ENCODE measurements around the gene PSENEN.

PSENEN gene

GRCh38 chr19:35754370-35755130 lies 9.1 kb downstream of the PSENEN start:
- DNase-seq: no peak
- H3K27me3 Mint-ChIP-seq: peaks cover 0 to 7% of the 10 kb centered on the region in 2 donors
- no peaks in the 10 kb centered on the region for H3K9me3 Mint-ChIP-seq
- peaks cover 20% of the 10 kb centered on the region for H3K36me3 Mint-ChIP-seq (ENCODE audit: insufficient read depth)
- ATAC-seq (replicated peaks): no peak
- peak overlapping the region; percentile 33 to 59 for H3K4me3 Mint-ChIP-seq
- H3K4me1 Mint-ChIP-seq (ENCODE audit: low read depth in 2 of 2): peaks cover 27 to 36% of the 10 kb centered on the region in 2 donors
- peak overlapping the region in 1 of 2 donors; percentile 31 for H3K27ac Mint-ChIP-seq

GRCh38 chr19:35755131-35755549 lies 9.7 kb downstream of the PSENEN start:
- peaks cover 0 to 7% of the 10 kb centered on the region in 2 donors for H3K27me3 Mint-ChIP-seq
- no peak for ATAC-seq (replicated peaks)
- H3K4me3 Mint-ChIP-seq: peak overlapping the region; percentile 33 to 59
- H3K36me3 Mint-ChIP-seq (ENCODE audit: insufficient read depth): peaks cover 20% of the 10 kb centered on the region
- no peak for DNase-seq
- peaks cover 27 to 38% of the 10 kb centered on the region in 2 donors for H3K4me1 Mint-ChIP-seq (ENCODE audit: low read depth in 2 of 2)
- H3K9me3 Mint-ChIP-seq: no peaks in the 10 kb centered on the region
- H3K27ac Mint-ChIP-seq: peak overlapping the region in 1 of 2 donors; percentile 31

DNA sequence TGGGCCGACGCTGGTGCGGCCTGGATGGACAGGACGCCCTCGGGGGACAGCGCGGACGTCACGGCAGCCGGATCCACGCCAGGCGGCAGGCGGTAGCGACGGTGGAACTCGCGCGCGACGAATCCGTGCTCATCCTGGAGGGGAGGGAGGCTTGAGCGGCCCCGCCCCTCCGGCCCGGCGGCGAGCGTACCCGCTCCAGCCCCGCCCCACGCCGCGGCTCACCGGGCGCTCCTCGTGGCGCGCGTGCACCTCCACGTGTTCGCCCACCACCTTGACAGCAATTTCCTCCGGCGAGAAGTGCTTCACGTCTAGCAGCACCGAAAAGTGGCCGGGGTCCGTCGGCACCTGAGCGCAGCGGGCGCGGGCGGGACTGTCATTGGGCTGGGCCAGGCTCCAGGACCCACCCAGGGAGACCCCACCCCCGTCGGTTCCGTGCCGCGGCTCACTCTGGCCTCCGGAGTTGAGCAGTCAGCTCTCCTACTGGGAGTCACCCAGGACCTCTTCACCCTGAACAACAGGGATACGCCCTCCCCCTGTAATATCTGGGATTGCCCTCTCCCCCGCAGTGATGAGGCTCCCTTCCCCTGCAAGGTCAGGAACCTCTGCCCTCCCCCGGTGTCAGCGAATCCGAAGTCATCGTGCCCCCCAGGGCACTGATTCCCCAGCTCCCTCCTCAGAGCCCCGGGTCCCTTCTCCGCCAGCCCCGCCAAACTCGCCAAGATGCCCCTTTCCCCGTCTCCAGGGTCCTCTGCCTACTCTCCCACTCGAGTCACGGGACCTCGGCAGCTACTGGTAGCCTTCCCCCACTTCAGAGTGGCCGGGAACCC lies 10.3 kb downstream of the PSENEN start:
- Mint-ChIP-seq H3K36me3 (ENCODE audit: insufficient read depth) (peaks cover 20% of the 10 kb centered on the region), H3K27ac (peak overlapping the region in 1 of 2 donors; percentile 77), H3K4me3 (peak overlapping the region; percentile 43 to 48), H3K27me3 (peaks cover 0 to 7% of the 10 kb centered on the region in 2 donors), H3K9me3 (no peaks in the 10 kb centered on the region), H3K4me1 (ENCODE audit: low read depth in 2 of 2) (peaks cover 27 to 38% of the 10 kb centered on the region in 2 donors)
- DNase-seq (peak in 2 of 3 experiments; percentile 37 to 48), ATAC-seq (replicated peaks) (no peak)

GRCh38 chr19:35756377-35757230 lies 11.2 kb downstream of the PSENEN start, which contains the start of gene HSPB6:
TSS of gene HSPB6 (minus strand) at chr19:35757029. CDS start at chr19:35757008, 21 bp downstream.
- Mint-ChIP-seq H3K9me3 (no peaks in the 10 kb centered on the region), H3K36me3 (ENCODE audit: insufficient read depth) (peaks cover 20% of the 10 kb centered on the region), H3K27me3 (peaks cover 0 to 7% of the 10 kb centered on the region in 2 donors), H3K4me3 (peak within 1 kb of the TSS; percentile 93 to 94), H3K27ac (peak within 1 kb of the TSS; percentile 96 to 97), H3K4me1 (ENCODE audit: low read depth in 2 of 2) (peaks cover 27 to 38% of the 10 kb centered on the region in 2 donors)
- no peak for DNase-seq
- ATAC-seq (replicated peaks): no peak

DNA sequence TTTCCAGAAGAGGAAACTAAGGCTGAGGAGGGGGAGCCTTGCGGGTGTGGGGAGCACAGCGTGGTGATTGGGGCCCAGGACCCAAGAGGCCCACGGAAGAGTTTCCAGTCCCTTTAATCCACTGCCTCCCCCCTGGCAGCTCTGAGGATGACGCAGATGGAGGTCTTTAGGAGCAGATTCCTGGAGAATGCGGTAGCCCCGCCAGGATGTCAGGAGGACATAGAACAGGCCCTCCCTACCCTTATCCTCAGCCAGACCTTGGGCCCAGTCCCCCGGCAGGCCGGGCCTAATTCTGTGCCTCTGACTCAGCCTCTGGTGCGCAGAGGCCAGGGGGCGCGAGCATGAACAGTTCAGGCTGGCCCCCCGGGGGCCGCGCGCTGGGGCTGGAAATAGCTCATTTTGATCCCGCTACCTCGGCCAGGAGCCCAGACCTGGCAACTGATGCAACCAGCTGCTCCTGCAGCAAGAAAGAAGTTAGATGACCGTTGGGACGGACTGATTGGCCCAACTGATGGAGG lies 11.8 kb downstream of the PSENEN start:
- Mint-ChIP-seq H3K4me3 (peak overlapping the region; percentile 93 to 94), H3K27me3 (peaks cover 0 to 7% of the 10 kb centered on the region in 2 donors), H3K36me3 (ENCODE audit: insufficient read depth) (peaks cover 23% of the 10 kb centered on the region), H3K27ac (peak overlapping the region; percentile 96 to 97), H3K4me1 (ENCODE audit: low read depth in 2 of 2) (peaks cover 27 to 38% of the 10 kb centered on the region in 2 donors), H3K9me3 (no peaks in the 10 kb centered on the region)
- ATAC-seq (replicated peaks) (no peak), DNase-seq (no peak)

DNA sequence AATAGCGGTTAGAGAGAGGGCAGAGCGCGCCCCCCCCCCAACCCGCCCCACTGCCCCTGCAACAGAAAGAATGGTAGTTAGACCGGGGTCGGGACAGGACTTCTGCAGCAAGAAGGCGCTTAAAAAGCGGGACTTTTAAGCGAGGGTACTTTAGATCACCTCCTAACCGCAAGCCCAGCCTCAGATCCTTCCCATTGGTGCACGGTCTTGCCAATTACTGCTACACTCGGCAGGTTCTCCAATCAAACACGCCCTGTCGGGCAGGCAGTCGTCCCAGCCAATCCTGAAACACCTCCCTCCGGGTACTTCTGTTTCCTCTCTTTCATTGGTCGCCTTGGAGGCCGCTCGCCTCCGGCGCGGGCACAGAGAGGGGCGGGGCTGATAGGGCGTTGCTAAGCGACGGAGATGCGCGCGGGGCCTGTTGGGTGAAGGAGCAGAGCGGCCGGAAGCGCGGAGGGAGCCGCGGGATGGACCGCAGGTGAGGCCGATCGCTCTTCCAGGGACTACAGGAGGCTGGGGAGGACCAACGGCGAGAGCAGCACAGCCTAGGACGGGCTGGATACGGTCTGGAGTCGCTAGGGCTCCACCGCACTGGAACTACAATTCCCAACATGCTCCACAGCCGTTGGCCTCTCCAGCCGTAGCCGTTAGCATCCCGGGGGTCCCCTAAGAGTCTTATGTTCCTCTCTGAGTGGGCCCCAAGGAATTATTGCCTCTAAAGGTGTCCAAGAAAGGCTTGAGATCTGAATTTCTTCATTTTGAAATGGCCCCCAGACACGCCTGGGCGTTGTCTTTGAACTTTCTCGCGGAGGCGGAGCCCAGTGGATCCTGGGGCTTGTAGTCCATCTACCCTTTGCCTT lies 12.5 kb downstream of the PSENEN start, which contains the start of gene PROSER3:
Gene PROSER3, plus strand, starts transcription at position 428 of the 860 bp plus-strand sequence. Its CDS starts 40 bp downstream, at position 468.
- peak; percentile 98 to 99 (median 99) for DNase-seq
- Mint-ChIP-seq H3K27ac (peak within 1 kb of the TSS; percentile 96 to 97), H3K36me3 (ENCODE audit: insufficient read depth) (peaks cover 23% of the 10 kb centered on the region), H3K9me3 (no peaks in the 10 kb centered on the region), H3K4me1 (ENCODE audit: low read depth in 2 of 2) (peaks cover 27 to 38% of the 10 kb centered on the region in 2 donors), H3K4me3 (peak within 1 kb of the TSS; percentile 93 to 94), H3K27me3 (peaks cover 0 to 7% of the 10 kb centered on the region in 2 donors)
- peak; percentile 95 for ATAC-seq (replicated peaks)

DNA sequence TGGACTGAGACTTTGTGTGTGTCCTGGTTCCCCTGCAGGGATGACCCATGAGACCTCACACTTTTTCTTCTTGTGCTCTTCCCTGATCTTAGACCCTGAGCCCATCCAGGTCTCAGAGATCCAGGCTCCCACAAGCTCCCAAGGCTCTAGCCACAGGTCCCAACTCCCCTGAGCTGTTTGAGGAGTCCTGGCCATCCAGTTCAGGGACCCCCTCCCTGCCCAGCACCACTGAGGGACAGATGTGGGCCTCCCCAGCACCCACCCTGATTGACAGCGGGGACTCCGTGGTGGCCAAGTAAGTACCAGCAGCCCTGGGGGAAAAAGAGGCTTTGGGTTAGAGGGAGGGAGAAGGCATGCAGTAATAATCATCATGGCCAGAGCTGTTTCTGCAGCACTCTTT lies 14.2 kb downstream of the PSENEN start:
- no peak for ATAC-seq (replicated peaks)
- Mint-ChIP-seq H3K36me3 (ENCODE audit: insufficient read depth) (peaks cover 38% of the 10 kb centered on the region), H3K4me1 (ENCODE audit: low read depth in 2 of 2) (peaks cover 25 to 37% of the 10 kb centered on the region in 2 donors), H3K27me3 (peaks cover 0 to 6% of the 10 kb centered on the region in 2 donors), H3K9me3 (no peaks in the 10 kb centered on the region), H3K27ac (no peak overlapping the region), H3K4me3 (peak overlapping the region; percentile 49 to 93)
- DNase-seq: no peak

DNA sequence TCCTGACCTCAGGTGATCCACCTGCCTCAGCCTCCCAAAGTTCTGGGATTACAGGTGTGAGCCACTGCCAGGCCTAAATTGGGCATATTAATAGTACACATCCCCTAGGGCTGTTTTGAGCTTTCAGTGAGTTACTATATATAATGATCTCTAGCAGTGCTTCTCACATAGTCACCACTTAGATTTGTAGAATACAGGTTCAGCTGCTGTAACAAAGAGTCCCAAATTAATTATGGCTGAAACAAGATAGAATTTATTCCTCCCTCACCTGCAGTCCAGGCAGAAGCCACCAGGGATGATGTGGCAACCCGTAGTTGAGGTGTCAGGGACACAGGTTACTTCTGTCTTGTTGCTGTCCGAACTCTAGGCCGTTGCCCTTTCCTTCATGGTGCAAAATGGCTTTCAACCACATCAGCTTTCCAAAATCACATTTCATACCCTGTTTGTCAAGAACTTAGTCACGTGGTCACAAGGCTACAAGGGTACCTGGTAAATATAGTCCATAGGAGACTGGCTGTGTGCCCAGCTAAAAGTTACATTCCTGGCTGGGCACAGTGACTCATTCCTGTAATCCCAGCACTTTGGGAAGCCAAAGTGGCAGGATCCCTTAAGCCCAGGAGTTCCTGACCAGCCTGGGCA lies 15.4 kb downstream of the PSENEN start:
- ATAC-seq (replicated peaks) (no peak), DNase-seq (no peak)
- H3K4me3 Mint-ChIP-seq: no peak overlapping the region

DNA sequence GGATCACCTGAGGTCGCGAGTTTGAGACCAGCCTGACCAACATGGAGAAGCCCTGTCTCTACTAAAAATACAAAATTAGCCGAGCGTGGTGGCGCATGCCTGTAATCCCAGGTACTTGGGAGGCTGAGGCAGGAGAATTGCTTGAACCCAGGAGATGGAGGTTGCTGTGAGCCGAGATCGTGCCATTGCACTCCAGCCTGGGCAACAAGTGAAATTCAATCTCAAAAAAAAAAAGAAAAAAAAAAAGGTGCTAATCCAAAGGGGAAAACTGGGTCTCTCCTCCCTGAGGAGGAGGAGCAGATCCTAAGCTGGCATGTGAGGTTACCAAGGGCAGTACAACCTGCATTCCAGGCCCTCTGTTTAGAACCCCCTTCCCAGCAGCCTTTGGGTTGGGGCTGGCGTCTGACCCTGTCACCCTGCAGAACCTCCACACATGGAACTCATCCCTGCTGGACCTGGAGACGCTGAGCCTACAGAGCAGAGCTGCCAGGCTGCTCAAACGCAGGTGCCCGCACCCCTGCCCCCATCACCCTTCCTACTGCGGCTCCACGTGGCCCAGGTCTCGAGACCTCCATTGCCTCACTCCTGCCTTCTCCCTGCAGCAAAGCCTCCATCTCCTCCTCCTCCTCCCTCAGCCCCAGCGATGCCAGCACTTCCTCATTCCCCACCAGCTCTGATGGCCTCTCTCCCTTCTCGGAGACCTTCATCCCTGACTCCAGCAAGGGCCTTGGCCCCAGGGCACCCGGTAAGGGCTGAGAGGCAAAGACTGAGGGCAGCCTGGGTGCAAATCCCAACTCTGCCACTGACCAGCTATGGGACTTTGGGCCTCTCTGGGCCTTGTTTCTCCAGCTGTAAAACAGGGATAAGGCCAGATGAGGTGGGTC lies 19.2 kb downstream of the PSENEN start:
- no peak for ATAC-seq (replicated peaks)
- H3K36me3 Mint-ChIP-seq (ENCODE audit: insufficient read depth): peaks cover 26% of the 10 kb centered on the region
- no peak overlapping the region for H3K27ac Mint-ChIP-seq
- no peaks in the 10 kb centered on the region for H3K9me3 Mint-ChIP-seq
- H3K4me3 Mint-ChIP-seq: no peak overlapping the region
- peaks cover 2 to 3% of the 10 kb centered on the region in 2 donors for H3K4me1 Mint-ChIP-seq (ENCODE audit: low read depth in 2 of 2)
- no peaks in the 10 kb centered on the region for H3K27me3 Mint-ChIP-seq
- DNase-seq: no peak

More for the DNA sequence above, 15.4 kb downstream of the PSENEN start:
- H3K4me1 Mint-ChIP-seq (ENCODE audit: low read depth in 2 of 2): peaks cover 22 to 31% of the 10 kb centered on the region in 2 donors
- peaks cover 34% of the 10 kb centered on the region for H3K36me3 Mint-ChIP-seq (ENCODE audit: insufficient read depth)
- no peaks in the 10 kb centered on the region for H3K27me3 Mint-ChIP-seq
- no peak overlapping the region for H3K27ac Mint-ChIP-seq
- H3K9me3 Mint-ChIP-seq: no peaks in the 10 kb centered on the region

- H3K27me3 Mint-ChIP-seq: no peaks in the 10 kb centered on the region
- peaks cover 26% of the 10 kb centered on the region for H3K36me3 Mint-ChIP-seq (ENCODE audit: insufficient read depth)
- no peaks in the 10 kb centered on the region for H3K9me3 Mint-ChIP-seq
- H3K4me1 Mint-ChIP-seq (ENCODE audit: low read depth in 2 of 2): peaks cover 0 to 1% of the 10 kb centered on the region in 2 donors
- no peak overlapping the region for H3K4me3 Mint-ChIP-seq
- no peak overlapping the region for H3K27ac Mint-ChIP-seq
- DNase-seq: no peak
- ATAC-seq (replicated peaks): no peak
Observed at GRCh38 chr19:35766571-35767104, 21.2 kb downstream of the PSENEN start.
